Osteoblast (primary cell): Measurements from ENCODE around the gene NTNG1. TPM values are rescaled to one million over a fixed set of nuclear protein-coding genes. Genes with fewer than 3 reads are reported as not detected.
A peak's percentile ranks its signal among the peaks of the same experiment; 100 is the strongest.

Experiments
- DNase-seq: peaks from one replicate; pipeline ENCODE4 v3.0.0; 2011; ENCODE audit warnings: low spot score, mixed read lengths; ENCODE audit not compliant: insufficient read length; ENCODE audit errors: missing footprints
- H2AFZ ChIP-seq: 2 replicates; pipeline ENCODE4 v1.6.0; 2011; ENCODE audit warnings: mild to moderate bottlenecking, low read length
- H3K27ac ChIP-seq: 2 replicates; pipeline ENCODE4 v1.5.1; 2011; ENCODE audit warnings: mild to moderate bottlenecking, low read depth, low read length, moderate library complexity
- H3K27me3 ChIP-seq: 2 replicates; pipeline ENCODE4 v1.6.0; 2012; ENCODE audit warnings: mild to moderate bottlenecking, control low read depth, inconsistent platforms, low read length, moderate library complexity; ENCODE audit not compliant: insufficient read depth
- H3K36me3 ChIP-seq: 2 replicates; pipeline ENCODE4 v1.5.1; 2011; ENCODE audit warnings: mild to moderate bottlenecking, low read length, control low read depth, moderate library complexity; ENCODE audit not compliant: insufficient read depth
- H3K4me1 ChIP-seq: 2 replicates; pipeline ENCODE4 v1.5.1; 2011; ENCODE audit warnings: mild to moderate bottlenecking, low read length, control low read depth, moderate library complexity; ENCODE audit not compliant: insufficient read depth
- H3K4me2 ChIP-seq: 2 replicates; pipeline ENCODE4 v1.6.0; 2011; ENCODE audit warnings: mild to moderate bottlenecking, low read length; ENCODE audit not compliant: insufficient read depth
- H3K4me3 ChIP-seq: fragments of 200-600 bp; sonication (generic); 3 replicates; pipeline ENCODE4 v1.5.1; 2012; ENCODE audit warnings: mild to moderate bottlenecking, low read length, inconsistent platforms; ENCODE audit not compliant: insufficient read depth
- H3K79me2 ChIP-seq: 2 replicates; pipeline ENCODE4 v1.6.0; 2012; ENCODE audit warnings: mild to moderate bottlenecking, low read length, control low read depth, inconsistent platforms; ENCODE audit not compliant: insufficient read depth
- H3K9me3 ChIP-seq: 2 replicates; pipeline ENCODE4 v1.5.1; 2011; ENCODE audit warnings: low read depth, low read length, control low read depth
- H4K20me1 ChIP-seq: 2 replicates; pipeline ENCODE4 v1.6.0; 2012; ENCODE audit warnings: mild to moderate bottlenecking, low read length, control low read depth; ENCODE audit not compliant: insufficient read depth
- total RNA-seq: library from RNA; depleted of rRNA; stranded (reverse); fragments of >200 nt; gene quantifications from 2 replicates; pipeline ENCODE4 v1.2.3, GENCODE V29; 2012
- TF ChIP-seq, protein P1 (sequence below): IDR thresholded peaks from 2 replicates; pipeline ENCODE4 v1.5.1; 2011; ENCODE audit warnings: mild to moderate bottlenecking, low read depth, low read length, moderate library complexity; ENCODE audit errors: extremely low read depth

The NTNG1 gene
- total RNA-seq, 1 donor = 3.6 TPM

DNA sequence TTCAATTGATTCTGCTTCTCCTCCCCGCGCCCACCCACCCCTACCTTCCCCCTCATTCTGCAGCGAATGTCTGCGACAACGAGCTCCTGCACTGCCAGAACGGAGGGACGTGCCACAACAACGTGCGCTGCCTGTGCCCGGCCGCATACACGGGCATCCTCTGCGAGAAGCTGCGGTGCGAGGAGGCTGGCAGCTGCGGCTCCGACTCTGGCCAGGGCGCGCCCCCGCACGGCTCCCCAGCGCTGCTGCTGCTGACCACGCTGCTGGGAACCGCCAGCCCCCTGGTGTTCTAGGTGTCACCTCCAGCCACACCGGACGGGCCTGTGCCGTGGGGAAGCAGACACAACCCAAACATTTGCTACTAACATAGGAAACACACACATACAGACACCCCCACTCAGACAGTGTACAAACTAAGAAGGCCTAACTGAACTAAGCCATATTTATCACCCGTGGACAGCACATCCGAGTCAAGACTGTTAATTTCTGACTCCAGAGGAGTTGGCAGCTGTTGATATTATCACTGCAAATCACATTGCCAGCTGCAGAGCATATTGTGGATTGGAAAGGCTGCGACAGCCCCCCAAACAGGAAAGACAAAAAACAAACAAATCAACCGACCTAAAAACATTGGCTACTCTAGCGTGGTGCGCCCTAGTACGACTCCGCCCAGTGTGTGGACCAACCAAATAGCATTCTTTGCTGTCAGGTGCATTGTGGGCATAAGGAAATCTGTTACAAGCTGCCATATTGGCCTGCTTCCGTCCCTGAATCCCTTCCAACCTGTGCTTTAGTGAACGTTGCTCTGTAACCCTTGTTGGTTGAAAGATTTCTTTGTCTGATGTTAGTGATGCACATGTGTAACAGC lies 339.9 kb downstream of the NTNG1 start:
- Histone ChIP-seq H3K4me2 (peak overlapping the region; percentile 32), H3K4me3 (no peak overlapping the region), H3K9me3 (no peaks in the 10 kb centered on the region), H3K27me3 (no peaks in the 10 kb centered on the region), H2AFZ (no peak overlapping the region), H3K79me2 (no peaks in the 10 kb centered on the region), H3K4me1 (no peaks in the 10 kb centered on the region), H4K20me1 (no peaks in the 10 kb centered on the region), H3K36me3 (no peaks in the 10 kb centered on the region), H3K27ac (no peak overlapping the region)
- DNase-seq = no peak
- TF ChIP-seq, protein P1, sequence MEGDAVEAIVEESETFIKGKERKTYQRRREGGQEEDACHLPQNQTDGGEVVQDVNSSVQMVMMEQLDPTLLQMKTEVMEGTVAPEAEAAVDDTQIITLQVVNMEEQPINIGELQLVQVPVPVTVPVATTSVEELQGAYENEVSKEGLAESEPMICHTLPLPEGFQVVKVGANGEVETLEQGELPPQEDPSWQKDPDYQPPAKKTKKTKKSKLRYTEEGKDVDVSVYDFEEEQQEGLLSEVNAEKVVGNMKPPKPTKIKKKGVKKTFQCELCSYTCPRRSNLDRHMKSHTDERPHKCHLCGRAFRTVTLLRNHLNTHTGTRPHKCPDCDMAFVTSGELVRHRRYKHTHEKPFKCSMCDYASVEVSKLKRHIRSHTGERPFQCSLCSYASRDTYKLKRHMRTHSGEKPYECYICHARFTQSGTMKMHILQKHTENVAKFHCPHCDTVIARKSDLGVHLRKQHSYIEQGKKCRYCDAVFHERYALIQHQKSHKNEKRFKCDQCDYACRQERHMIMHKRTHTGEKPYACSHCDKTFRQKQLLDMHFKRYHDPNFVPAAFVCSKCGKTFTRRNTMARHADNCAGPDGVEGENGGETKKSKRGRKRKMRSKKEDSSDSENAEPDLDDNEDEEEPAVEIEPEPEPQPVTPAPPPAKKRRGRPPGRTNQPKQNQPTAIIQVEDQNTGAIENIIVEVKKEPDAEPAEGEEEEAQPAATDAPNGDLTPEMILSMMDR = no peak

DNA sequence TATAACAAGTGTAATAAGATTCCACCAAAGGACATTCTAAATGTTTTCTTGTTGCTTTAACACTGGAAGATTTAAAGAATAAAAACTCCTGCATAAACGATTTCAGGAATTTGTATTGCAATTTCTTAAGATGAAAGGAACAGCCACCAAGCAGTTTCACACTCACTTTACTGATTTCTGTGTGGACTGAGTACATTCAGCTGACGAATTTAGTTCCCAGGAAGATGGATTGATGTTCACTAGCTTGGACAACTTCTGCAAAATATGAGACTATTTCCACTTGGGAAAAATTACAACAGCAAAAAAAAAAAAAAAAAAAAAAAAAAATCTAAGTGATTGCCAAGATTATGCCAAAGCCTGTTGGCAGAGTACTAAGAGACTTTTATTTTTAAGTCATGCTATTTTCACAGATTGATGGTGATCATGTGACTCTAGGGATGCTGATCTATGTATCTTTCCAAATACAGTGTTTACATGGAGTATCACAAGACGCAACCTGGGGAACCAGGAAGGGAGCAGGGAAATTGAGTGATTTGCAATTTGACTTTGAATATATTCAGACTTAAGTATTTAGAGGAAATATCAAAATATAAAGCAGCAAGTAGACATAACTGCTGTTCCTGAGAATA lies 341.0 kb downstream of the NTNG1 start:
- Histone ChIP-seq H2AFZ (no peak overlapping the region), H3K27ac (no peak overlapping the region), H3K4me1 (no peaks in the 10 kb centered on the region), H3K79me2 (no peaks in the 10 kb centered on the region), H3K4me2 (no peak overlapping the region), H3K36me3 (no peaks in the 10 kb centered on the region), H3K9me3 (no peaks in the 10 kb centered on the region), H3K27me3 (no peaks in the 10 kb centered on the region), H3K4me3 (no peak overlapping the region), H4K20me1 (no peaks in the 10 kb centered on the region)
- TF ChIP-seq, protein P1 = no peak
- DNase-seq = no peak

DNA sequence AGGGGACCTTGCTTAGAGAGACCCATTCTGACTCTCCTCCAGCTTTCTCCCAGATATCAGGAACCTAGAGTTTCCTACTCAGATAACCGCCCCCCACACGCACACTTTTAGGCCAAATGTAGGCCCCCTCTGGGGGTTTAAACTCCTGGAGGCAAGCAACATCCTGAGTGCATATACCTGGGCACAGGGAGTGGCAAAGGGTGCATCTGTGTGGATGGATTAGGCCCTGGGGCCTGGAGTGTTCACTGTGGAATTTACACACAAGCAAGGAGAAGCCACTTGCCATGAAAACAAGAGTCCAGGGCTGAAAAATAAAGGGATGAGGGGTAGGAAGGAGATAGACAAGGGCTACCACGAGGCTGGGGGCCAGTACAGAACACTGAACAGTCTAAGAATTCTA lies 343.1 kb downstream of the NTNG1 start:
- Histone ChIP-seq H4K20me1 (no peaks in the 10 kb centered on the region), H3K79me2 (no peaks in the 10 kb centered on the region), H2AFZ (no peak overlapping the region), H3K9me3 (no peaks in the 10 kb centered on the region), H3K27ac (no peak overlapping the region), H3K27me3 (no peaks in the 10 kb centered on the region), H3K4me1 (no peaks in the 10 kb centered on the region), H3K4me3 (no peak overlapping the region), H3K4me2 (no peak overlapping the region), H3K36me3 (no peaks in the 10 kb centered on the region)
- DNase-seq = no peak
- TF ChIP-seq, protein P1 = no peak

DNA sequence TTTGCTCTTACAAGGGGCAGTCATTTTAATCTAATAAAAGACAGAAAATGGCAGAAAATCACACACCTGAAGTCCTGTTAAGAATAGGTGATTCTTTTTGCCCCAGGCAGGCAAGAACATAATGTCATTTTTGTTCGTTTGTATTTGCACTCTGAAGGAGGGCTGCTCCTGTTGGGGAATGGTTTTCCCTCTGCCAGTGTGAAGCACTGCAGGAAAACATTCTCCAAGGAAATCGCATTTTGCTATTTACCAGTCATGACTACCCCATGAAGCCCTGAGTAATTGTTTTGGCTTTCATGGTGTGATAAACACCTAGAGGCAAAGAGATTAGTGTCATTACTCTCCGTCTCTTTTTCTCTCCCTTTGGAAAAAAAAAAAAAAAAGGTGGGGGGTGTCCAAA lies 345.5 kb downstream of the NTNG1 start:
- H3K27ac ChIP-seq = no peak overlapping the region
- no peak for DNase-seq
- H3K4me2 ChIP-seq = no peak overlapping the region
- no peaks in the 10 kb centered on the region for H3K4me1 ChIP-seq
- H2AFZ ChIP-seq = no peak overlapping the region
- no peaks in the 10 kb centered on the region for H4K20me1 ChIP-seq
- H3K27me3 ChIP-seq = no peaks in the 10 kb centered on the region
- TF ChIP-seq, protein P1 = no peak
- no peak overlapping the region for H3K4me3 ChIP-seq
- H3K9me3 ChIP-seq = no peaks in the 10 kb centered on the region
- H3K79me2 ChIP-seq = no peaks in the 10 kb centered on the region
- H3K36me3 ChIP-seq = no peaks in the 10 kb centered on the region
